Medulla oblongata (tissue), 1 donor: ENCODE data around the gene IFT88.

Experiments
- DNase-seq: peaks from one replicate; pipeline ENCODE4 v3.0.0-alpha.2; 2015; ENCODE audit errors: extremely low spot score

The IFT88 gene

GRCh38 chr13:20566468-20566897 is 474 bp upstream of the IFT88 start:
- peak; percentile 61 for DNase-seq

GRCh38 chr13:20567881-20568528 is 1.0 kb downstream of the IFT88 start:
- DNase-seq = peak; percentile 23

- DNase-seq = no peak
Measured at GRCh38 chr13:20570517-20570916, 3.6 kb downstream of the IFT88 start.

- DNase-seq = no peak
Measured at GRCh38 chr13:20571676-20572075, 4.7 kb downstream of the IFT88 start.

- peak; percentile 30 for DNase-seq
Measured at GRCh38 chr13:20573186-20573585, 6.2 kb downstream of the IFT88 start.

GRCh38 chr13:20573636-20574035 is 6.7 kb downstream of the IFT88 start:
- DNase-seq = no peak

GRCh38 chr13:20579191-20579590 is 12.2 kb downstream of the IFT88 start:
- no peak for DNase-seq

GRCh38 chr13:20580257-20580656 is 13.3 kb downstream of the IFT88 start:
- DNase-seq = no peak

GRCh38 chr13:20582026-20582425 is 15.1 kb downstream of the IFT88 start:
- DNase-seq = no peak

GRCh38 chr13:20583803-20584293 is 16.9 kb downstream of the IFT88 start:
- DNase-seq = no peak

GRCh38 chr13:20585371-20585770 is 18.4 kb downstream of the IFT88 start:
- no peak for DNase-seq

- DNase-seq = no peak
Measured at GRCh38 chr13:20588529-20589110, 21.7 kb downstream of the IFT88 start.

GRCh38 chr13:20590561-20590960 is 23.6 kb downstream of the IFT88 start:
- DNase-seq = no peak

GRCh38 chr13:20592606-20593005 is 25.6 kb downstream of the IFT88 start:
- DNase-seq = no peak

GRCh38 chr13:20594280-20594679 is 27.3 kb downstream of the IFT88 start:
- DNase-seq = no peak

- DNase-seq = no peak
Measured at GRCh38 chr13:20607015-20607414, 40.1 kb downstream of the IFT88 start.

GRCh38 chr13:20608438-20609020 is 41.6 kb downstream of the IFT88 start:
- DNase-seq = peak; percentile 53

- peak; percentile 22 for DNase-seq
Measured at GRCh38 chr13:20609145-20609544, 42.2 kb downstream of the IFT88 start.

GRCh38 chr13:20610006-20610405 is 43.0 kb downstream of the IFT88 start:
- DNase-seq = no peak

GRCh38 chr13:20616059-20616797 is 49.3 kb downstream of the IFT88 start:
- DNase-seq = no peak

- DNase-seq = no peak
Measured at GRCh38 chr13:20623000-20623399, 56.0 kb downstream of the IFT88 start.

- DNase-seq = no peak
Measured at GRCh38 chr13:20624213-20624612, 57.3 kb downstream of the IFT88 start.
